ENCODE results near the gene ERCC3.

Gene ERCC3

DNA sequence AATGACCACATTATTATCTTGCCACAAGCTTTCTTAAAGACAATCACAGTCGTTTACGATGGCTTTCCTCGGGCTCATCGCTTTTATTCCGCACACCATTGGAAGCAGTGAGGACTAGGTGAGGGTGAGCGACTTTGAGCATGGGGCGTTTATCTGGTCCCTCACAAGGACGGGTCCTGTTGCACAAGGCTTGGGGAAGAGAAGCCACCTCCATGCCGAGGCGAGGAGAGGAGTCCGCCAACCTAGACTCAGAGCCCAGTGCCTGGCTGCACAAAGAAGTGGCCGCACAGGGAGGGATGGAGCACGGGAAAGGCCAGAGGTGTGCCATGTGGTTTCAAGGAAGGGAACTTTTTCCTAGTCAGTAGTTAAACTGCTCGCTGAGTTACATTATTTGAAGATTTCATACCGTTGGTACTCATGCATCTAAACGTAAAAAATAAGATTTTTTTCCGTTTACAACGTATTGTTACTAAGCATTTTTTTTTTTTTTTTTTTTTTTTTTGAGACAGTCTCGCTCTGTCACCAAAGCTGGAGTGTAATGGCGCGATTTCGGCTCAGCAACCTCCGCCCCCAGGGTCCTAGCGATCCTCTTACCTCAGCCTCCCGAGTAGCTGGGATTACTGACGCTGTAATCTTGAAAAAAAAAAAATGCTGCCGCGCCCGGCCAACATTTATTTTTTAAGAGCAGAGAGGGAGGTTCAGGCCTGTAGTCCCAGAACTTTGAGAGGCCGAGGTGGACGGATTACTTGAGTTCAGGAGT, 73.0 kb downstream of the ERCC3 start:
- TF ChIP-seq, protein P1, sequence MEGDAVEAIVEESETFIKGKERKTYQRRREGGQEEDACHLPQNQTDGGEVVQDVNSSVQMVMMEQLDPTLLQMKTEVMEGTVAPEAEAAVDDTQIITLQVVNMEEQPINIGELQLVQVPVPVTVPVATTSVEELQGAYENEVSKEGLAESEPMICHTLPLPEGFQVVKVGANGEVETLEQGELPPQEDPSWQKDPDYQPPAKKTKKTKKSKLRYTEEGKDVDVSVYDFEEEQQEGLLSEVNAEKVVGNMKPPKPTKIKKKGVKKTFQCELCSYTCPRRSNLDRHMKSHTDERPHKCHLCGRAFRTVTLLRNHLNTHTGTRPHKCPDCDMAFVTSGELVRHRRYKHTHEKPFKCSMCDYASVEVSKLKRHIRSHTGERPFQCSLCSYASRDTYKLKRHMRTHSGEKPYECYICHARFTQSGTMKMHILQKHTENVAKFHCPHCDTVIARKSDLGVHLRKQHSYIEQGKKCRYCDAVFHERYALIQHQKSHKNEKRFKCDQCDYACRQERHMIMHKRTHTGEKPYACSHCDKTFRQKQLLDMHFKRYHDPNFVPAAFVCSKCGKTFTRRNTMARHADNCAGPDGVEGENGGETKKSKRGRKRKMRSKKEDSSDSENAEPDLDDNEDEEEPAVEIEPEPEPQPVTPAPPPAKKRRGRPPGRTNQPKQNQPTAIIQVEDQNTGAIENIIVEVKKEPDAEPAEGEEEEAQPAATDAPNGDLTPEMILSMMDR (conservative IDR thresholded peaks at IDR 0.05; ENCODE audit: control insufficient read depth, insufficient read depth, low read depth, low read length), result no peak
- no peak overlapping the region for H3K4me3 ChIP-seq (ENCODE audit: control insufficient read depth, low read depth, low read length)
- no peak for DNase-seq (ENCODE audit: low read depth)

DNA sequence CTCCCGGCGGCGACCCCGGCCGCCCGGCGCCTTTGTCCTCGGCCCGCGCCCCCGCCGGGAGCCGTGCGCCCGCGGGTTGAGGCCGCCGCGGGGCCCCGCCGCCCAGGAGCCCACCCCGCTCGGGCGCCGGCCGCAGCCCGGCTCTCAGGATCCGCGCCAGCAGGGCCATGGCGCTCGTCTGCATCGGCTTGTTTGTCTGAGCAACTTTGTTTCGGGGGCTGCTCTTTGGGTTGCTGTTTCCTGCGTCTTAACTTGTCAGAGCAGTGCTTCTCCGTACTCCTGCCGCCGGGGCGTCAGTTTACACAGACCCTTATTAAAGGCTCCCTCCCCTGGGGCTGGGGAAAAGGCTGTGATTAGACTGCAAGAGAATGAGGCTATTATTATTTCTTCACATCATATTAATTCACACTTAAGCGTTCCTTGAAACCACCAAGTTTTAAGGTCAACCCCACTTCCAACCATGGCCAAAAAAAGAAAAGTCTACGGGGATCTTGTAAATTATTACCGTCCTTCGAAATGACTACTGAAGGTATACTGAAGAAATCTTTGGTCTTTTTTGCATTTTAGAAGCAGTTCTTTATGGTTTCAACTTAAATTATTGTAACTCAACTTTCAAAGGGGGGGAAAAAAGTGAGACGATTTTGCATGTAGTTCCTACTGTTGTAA, 73.7 kb downstream of the ERCC3 start, which contains the start of gene CYP27C1:
TSS of gene CYP27C1 (minus strand) at position 198 of the 666 bp plus-strand sequence. CDS start at position 169, 29 bp downstream.
- H3K4me3 ChIP-seq (ENCODE audit: control insufficient read depth, low read depth, low read length), result peak within 1 kb of the TSS; percentile 34
- DNase-seq (ENCODE audit: low read depth), result no peak
- TF ChIP-seq, protein P1 (conservative IDR thresholded peaks at IDR 0.05; ENCODE audit: control insufficient read depth, insufficient read depth, low read depth, low read length), result no peak

- peak overlapping the region; percentile 34 for H3K4me3 ChIP-seq (ENCODE audit: control insufficient read depth, low read depth, low read length)
- no peak for DNase-seq (ENCODE audit: low read depth)
- TF ChIP-seq, protein P1 (conservative IDR thresholded peaks at IDR 0.05; ENCODE audit: control insufficient read depth, insufficient read depth, low read depth, low read length), result no peak
Measured at GRCh38 chr2:127219171-127220070, 74.5 kb downstream of the ERCC3 start.

DNA sequence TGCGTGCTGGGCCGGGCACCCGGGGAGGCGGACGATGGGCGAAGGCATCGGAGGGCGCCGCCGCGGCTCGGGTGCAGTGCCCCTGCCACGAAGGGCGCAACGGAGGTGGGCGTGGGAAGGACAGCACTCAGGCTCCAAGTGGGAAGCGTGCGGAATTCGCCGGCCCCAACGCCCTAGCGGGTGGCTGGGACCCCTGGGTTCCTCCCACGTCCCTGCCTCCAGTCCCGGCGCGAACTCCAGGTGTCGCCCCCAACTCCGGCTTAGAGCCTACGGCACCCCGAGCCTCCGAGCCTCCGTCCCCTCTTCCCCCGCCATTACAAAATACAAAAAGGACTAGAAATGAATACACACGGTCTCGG, 75.2 kb downstream of the ERCC3 start:
- DNase-seq (ENCODE audit: low read depth), result no peak
- TF ChIP-seq, protein P1 (conservative IDR thresholded peaks at IDR 0.05; ENCODE audit: control insufficient read depth, insufficient read depth, low read depth, low read length), result no peak
- H3K4me3 ChIP-seq (ENCODE audit: control insufficient read depth, low read depth, low read length), result peak overlapping the region; percentile 34

GRCh38 chr2:127217470-127218325, 76.2 kb downstream of the ERCC3 start:
- TF ChIP-seq, protein P1 (conservative IDR thresholded peaks at IDR 0.05; ENCODE audit: control insufficient read depth, insufficient read depth, low read depth, low read length), result no peak
- no peak overlapping the region for H3K4me3 ChIP-seq (ENCODE audit: control insufficient read depth, low read depth, low read length)
- DNase-seq (ENCODE audit: low read depth), result no peak

- no peak overlapping the region for H3K4me3 ChIP-seq (ENCODE audit: control insufficient read depth, low read depth, low read length)
- no peak for DNase-seq (ENCODE audit: low read depth)
- TF ChIP-seq, protein P1 (conservative IDR thresholded peaks at IDR 0.05; ENCODE audit: control insufficient read depth, insufficient read depth, low read depth, low read length), result no peak
Measured at GRCh38 chr2:127216593-127216992, 77.4 kb downstream of the ERCC3 start.

Data from fibroblast of mammary gland (primary cell).